Measurements from ENCODE around the gene TP53BP2.
A peak's percentile ranks its signal among the peaks of the same experiment; 100 is the strongest.
"Not testable (repeated sequence)": the region's sequence is repeated elsewhere in the genome, so short reads cannot be mapped to it uniquely, and the experiment has no call there.

Gene TP53BP2

GRCh38 chr1:223845810-223846682 is at the start of gene TP53BP2:
Gene TP53BP2, minus strand, starts transcription at chr1:223845947. Its CDS starts 267 bp downstream, at chr1:223845680.
- peak in 55 of 56 donors; percentile 37 to 95 (median 84) for DNase-seq

- DNase-seq: not testable (repeated sequence)
Observed at GRCh38 chr1:223890494-223890893, 44.7 kb upstream of the TP53BP2 start.

GRCh38 chr1:223889319-223889718 is 43.6 kb upstream of the TP53BP2 start:
- DNase-seq: not testable (repeated sequence)

- peak in 1 of 56 donors; percentile 3 for DNase-seq
Observed at GRCh38 chr1:223887747-223888418, 42.1 kb upstream of the TP53BP2 start.

GRCh38 chr1:223886516-223886921 is 40.8 kb upstream of the TP53BP2 start:
- no peak for DNase-seq

GRCh38 chr1:223885614-223886013 is 39.9 kb upstream of the TP53BP2 start:
- no peak for DNase-seq

GRCh38 chr1:223878598-223879325 is 33.0 kb upstream of the TP53BP2 start:
- no peak for DNase-seq

- no peak for DNase-seq
Observed at GRCh38 chr1:223877804-223878203, 32.1 kb upstream of the TP53BP2 start.

- no peak for DNase-seq
Observed at GRCh38 chr1:223876590-223876989, 30.8 kb upstream of the TP53BP2 start.

GRCh38 chr1:223873044-223873443 is 27.3 kb upstream of the TP53BP2 start:
- DNase-seq: no peak

- DNase-seq: no peak
Observed at GRCh38 chr1:223872308-223872901, 26.7 kb upstream of the TP53BP2 start.

GRCh38 chr1:223870617-223871574 is 25.1 kb upstream of the TP53BP2 start:
- DNase-seq: no peak

- DNase-seq: not testable (repeated sequence)
Observed at GRCh38 chr1:223864599-223865368, 19.0 kb upstream of the TP53BP2 start.

- no peak for DNase-seq
Observed at GRCh38 chr1:223864084-223864483, 18.3 kb upstream of the TP53BP2 start.

GRCh38 chr1:223861904-223862303 is 16.2 kb upstream of the TP53BP2 start:
- DNase-seq: no peak

GRCh38 chr1:223860051-223860622 is 14.4 kb upstream of the TP53BP2 start:
- no peak for DNase-seq

GRCh38 chr1:223859058-223859457 is 13.3 kb upstream of the TP53BP2 start:
- no peak for DNase-seq

GRCh38 chr1:223856386-223856785 is 10.6 kb upstream of the TP53BP2 start:
- no peak for DNase-seq

GRCh38 chr1:223853748-223854147 is 8.0 kb upstream of the TP53BP2 start:
- no peak for DNase-seq

Data from nucleus accumbens (tissue), 56 donors.